Central memory CD8-positive, alpha-beta T cell (primary cell): ENCODE data around the gene HES4.

Experiments
- ATAC-seq: fragments of 150-1000 bp; cut with Tn5 transposase; replicated peaks from 2 replicates; pipeline ENCODE4 v1.10.0; 2022; ENCODE audit warnings: mild to moderate bottlenecking, moderate FRiP score, moderate number of reproducible peaks; ENCODE audit not compliant: poor library complexity, severe bottlenecking; ENCODE audit errors: extremely low read depth
- DNase-seq, 2 donors: peaks; one replicate each; pipeline ENCODE4 v3.0.0; 2021; ENCODE audit warnings: low spot score in 2 of 2
- H3K27ac Mint-ChIP-seq: one replicate; pipeline ENCODE4 v1.8.0; 2022; ENCODE audit warnings: low read depth, mild to moderate bottlenecking, moderate library complexity, mixed read lengths
- H3K27me3 Mint-ChIP-seq: one replicate; pipeline ENCODE4 v1.8.0; 2022; ENCODE audit warnings: mixed read lengths
- H3K36me3 Mint-ChIP-seq: one replicate; pipeline ENCODE4 v1.8.0; 2022; ENCODE audit warnings: mild to moderate bottlenecking, moderate library complexity, mixed read lengths; ENCODE audit not compliant: insufficient read depth
- H3K4me1 Mint-ChIP-seq: one replicate; pipeline ENCODE4 v1.8.0; 2022; ENCODE audit warnings: mixed read lengths
- H3K4me3 Mint-ChIP-seq: one replicate; pipeline ENCODE4 v1.8.0; 2022; ENCODE audit warnings: mild to moderate bottlenecking, moderate library complexity, mixed read lengths
- H3K9me3 Mint-ChIP-seq: one replicate; pipeline ENCODE4 v1.8.0; 2022; ENCODE audit warnings: mixed read lengths

HES4 gene

GRCh38 chr1:1040004-1040991 is 40.4 kb upstream of the HES4 start:
- H3K27me3 Mint-ChIP-seq = peaks cover 32% of the 10 kb centered on the region
- peak overlapping the region; percentile 65 for H3K4me3 Mint-ChIP-seq

GRCh38 chr1:1039145-1039910 is 39.4 kb upstream of the HES4 start:
- Mint-ChIP-seq H3K4me3 (peak overlapping the region; percentile 65), H3K4me1 (peaks cover 16% of the 10 kb centered on the region), H3K27me3 (peaks cover 35% of the 10 kb centered on the region), H3K9me3 (peaks cover 4% of the 10 kb centered on the region), H3K27ac (peak overlapping the region; percentile 58), H3K36me3 (peaks cover 1% of the 10 kb centered on the region)
- DNase-seq = no peak
- ATAC-seq = no peak

More at GRCh38 chr1:1040004-1040991, 40.4 kb upstream of the HES4 start:
- H3K36me3 Mint-ChIP-seq = peaks cover 1% of the 10 kb centered on the region
- ATAC-seq (peak; percentile 94), DNase-seq (peak; percentile 51 to 63)
- peaks cover 4% of the 10 kb centered on the region for H3K9me3 Mint-ChIP-seq
- H3K27ac Mint-ChIP-seq = peak overlapping the region; percentile 58
- peaks cover 16% of the 10 kb centered on the region for H3K4me1 Mint-ChIP-seq

- Mint-ChIP-seq H3K4me1 (peaks cover 16% of the 10 kb centered on the region), H3K27me3 (peaks cover 35% of the 10 kb centered on the region), H3K36me3 (peaks cover 1% of the 10 kb centered on the region), H3K27ac (no peak overlapping the region), H3K4me3 (peak overlapping the region; percentile 23), H3K9me3 (peaks cover 4% of the 10 kb centered on the region)
- ATAC-seq (no peak), DNase-seq (no peak)
These were observed 38.8 kb upstream of the HES4 start for GRCh38 chr1:1038694-1039093.

GRCh38 chr1:1037366-1038327 is 37.8 kb upstream of the HES4 start:
- Mint-ChIP-seq H3K9me3 (no peaks in the 10 kb centered on the region), H3K4me3 (no peak overlapping the region), H3K36me3 (no peaks in the 10 kb centered on the region), H3K27ac (no peak overlapping the region), H3K4me1 (peaks cover 16% of the 10 kb centered on the region), H3K27me3 (peaks cover 36% of the 10 kb centered on the region)
- ATAC-seq (no peak), DNase-seq (no peak)

GRCh38 chr1:1035291-1035943 is 35.5 kb upstream of the HES4 start:
- ATAC-seq = no peak
- no peak overlapping the region for H3K4me3 Mint-ChIP-seq
- H3K36me3 Mint-ChIP-seq = peaks cover 2% of the 10 kb centered on the region
- H3K27me3 Mint-ChIP-seq = peaks cover 47% of the 10 kb centered on the region
- no peak for DNase-seq
- peaks cover 24% of the 10 kb centered on the region for H3K4me1 Mint-ChIP-seq
- no peaks in the 10 kb centered on the region for H3K9me3 Mint-ChIP-seq
- no peak overlapping the region for H3K27ac Mint-ChIP-seq

GRCh38 chr1:1034439-1034781 is 34.5 kb upstream of the HES4 start:
- Mint-ChIP-seq H3K27ac (no peak overlapping the region), H3K9me3 (no peaks in the 10 kb centered on the region), H3K4me3 (peak overlapping the region; percentile 34), H3K4me1 (peaks cover 17% of the 10 kb centered on the region), H3K36me3 (peaks cover 2% of the 10 kb centered on the region), H3K27me3 (peaks cover 47% of the 10 kb centered on the region)
- ATAC-seq = no peak
- no peak for DNase-seq

- H3K27ac Mint-ChIP-seq = no peak overlapping the region
- DNase-seq (no peak), ATAC-seq (no peak)
- peak overlapping the region; percentile 34 for H3K4me3 Mint-ChIP-seq
- peaks cover 2% of the 10 kb centered on the region for H3K36me3 Mint-ChIP-seq
- no peaks in the 10 kb centered on the region for H3K9me3 Mint-ChIP-seq
- peaks cover 44% of the 10 kb centered on the region for H3K27me3 Mint-ChIP-seq
- H3K4me1 Mint-ChIP-seq = peaks cover 13% of the 10 kb centered on the region
These were observed 34.0 kb upstream of the HES4 start for GRCh38 chr1:1033731-1034438.

GRCh38 chr1:1033009-1033587 is 33.2 kb upstream of the HES4 start:
- H3K27ac Mint-ChIP-seq = no peak overlapping the region
- peaks cover 2% of the 10 kb centered on the region for H3K36me3 Mint-ChIP-seq
- peaks cover 36% of the 10 kb centered on the region for H3K27me3 Mint-ChIP-seq
- H3K9me3 Mint-ChIP-seq = no peaks in the 10 kb centered on the region
- H3K4me3 Mint-ChIP-seq = peak overlapping the region; percentile 70
- peaks cover 8% of the 10 kb centered on the region for H3K4me1 Mint-ChIP-seq
- DNase-seq (peak; percentile 62 to 64), ATAC-seq (peak; percentile 74)

- H3K4me3 Mint-ChIP-seq = peak overlapping the region; percentile 70
- no peaks in the 10 kb centered on the region for H3K9me3 Mint-ChIP-seq
- ATAC-seq = no peak
- peaks cover 2% of the 10 kb centered on the region for H3K36me3 Mint-ChIP-seq
- peaks cover 8% of the 10 kb centered on the region for H3K4me1 Mint-ChIP-seq
- H3K27me3 Mint-ChIP-seq = peaks cover 32% of the 10 kb centered on the region
- no peak for DNase-seq
- peak overlapping the region; percentile 55 for H3K27ac Mint-ChIP-seq
These were observed 32.5 kb upstream of the HES4 start for GRCh38 chr1:1032424-1032823.

- DNase-seq (no peak), ATAC-seq (no peak)
- Mint-ChIP-seq H3K9me3 (no peaks in the 10 kb centered on the region), H3K27ac (peak overlapping the region; percentile 55), H3K4me1 (peaks cover 8% of the 10 kb centered on the region), H3K4me3 (peak overlapping the region; percentile 70), H3K27me3 (peaks cover 29% of the 10 kb centered on the region), H3K36me3 (peaks cover 2% of the 10 kb centered on the region)
These were observed 31.9 kb upstream of the HES4 start for GRCh38 chr1:1031659-1032235.
